Amniotic epithelial cell (primary cell): ENCODE data around the gene ARHGEF19.
"Not testable (repeated sequence)": the region's sequence is repeated elsewhere in the genome, so short reads cannot be mapped to it uniquely, and the experiment has no call there.

Experiments
- DNase-seq: peaks from one replicate; pipeline ENCODE4 v3.0.0-alpha.2; 2010; ENCODE audit warnings: low read depth

The ARHGEF19 gene

GRCh38 chr1:16212251-16212961 is at the start of gene ARHGEF19:
TSS of gene ARHGEF19 (minus strand) at chr1:16212652. CDS start at chr1:16209054, 3,598 bp downstream.
- DNase-seq, result no peak

GRCh38 chr1:16262067-16262466 is 49.6 kb upstream of the ARHGEF19 start:
- DNase-seq, result no peak

- DNase-seq, result peak; percentile 70
These were observed 48.4 kb upstream of the ARHGEF19 start for GRCh38 chr1:16260814-16261213.

- no peak for DNase-seq
These were observed 46.2 kb upstream of the ARHGEF19 start for GRCh38 chr1:16258591-16259135.

GRCh38 chr1:16257968-16258367 is 45.5 kb upstream of the ARHGEF19 start:
- no peak for DNase-seq

GRCh38 chr1:16257556-16257955 is 45.1 kb upstream of the ARHGEF19 start:
- DNase-seq, result not testable (repeated sequence)

- no peak for DNase-seq
These were observed 44.0 kb upstream of the ARHGEF19 start for GRCh38 chr1:16256478-16256877.

- peak; percentile 37 for DNase-seq
These were observed 41.9 kb upstream of the ARHGEF19 start for GRCh38 chr1:16254263-16254928.

GRCh38 chr1:16253332-16253922 is 41.0 kb upstream of the ARHGEF19 start:
- no peak for DNase-seq

- no peak for DNase-seq
These were observed 40.5 kb upstream of the ARHGEF19 start for GRCh38 chr1:16252912-16253311.

- no peak for DNase-seq
These were observed 38.9 kb upstream of the ARHGEF19 start for GRCh38 chr1:16251381-16251780.

GRCh38 chr1:16250524-16251251 is 38.2 kb upstream of the ARHGEF19 start:
- DNase-seq, result peak; percentile 72

- peak; percentile 98 for DNase-seq
These were observed 37.3 kb upstream of the ARHGEF19 start for GRCh38 chr1:16249596-16250241.

GRCh38 chr1:16248603-16249516 is 36.4 kb upstream of the ARHGEF19 start:
- peak; percentile 89 for DNase-seq

GRCh38 chr1:16248007-16248436 is 35.6 kb upstream of the ARHGEF19 start:
- no peak for DNase-seq

- DNase-seq, result no peak
These were observed 35.0 kb upstream of the ARHGEF19 start for GRCh38 chr1:16247441-16247840.

GRCh38 chr1:16246961-16247360 is 34.5 kb upstream of the ARHGEF19 start:
- no peak for DNase-seq

- not testable (repeated sequence) for DNase-seq
These were observed 33.8 kb upstream of the ARHGEF19 start for GRCh38 chr1:16246239-16246638.

- no peak for DNase-seq
These were observed 33.2 kb upstream of the ARHGEF19 start for GRCh38 chr1:16245476-16246196.
